ENCODE results near the gene TTC13.

The TTC13 gene

GRCh38 chr1:230909974-230910754, 68.5 kb downstream of the TTC13 start:
- TF ChIP-seq CTCF (IDR thresholded peaks at IDR 0.05; ENCODE audit: insufficient read depth, missing control alignments): no peak
- DNase-seq (ENCODE audit: insufficient read length, low spot score) (no peak), FAIRE-seq (no peak)

GRCh38 chr1:230907472-230908205, 71.0 kb downstream of the TTC13 start:
- DNase-seq (ENCODE audit: insufficient read length, low spot score) (no peak), FAIRE-seq (peak; percentile 58)

GRCh38 chr1:230906226-230906625, 72.4 kb downstream of the TTC13 start:
- TF ChIP-seq CTCF (IDR thresholded peaks at IDR 0.05; ENCODE audit: insufficient read depth, missing control alignments): no peak
- FAIRE-seq: no peak
- no peak for DNase-seq (ENCODE audit: insufficient read length, low spot score)

More at GRCh38 chr1:230907472-230908205, 71.0 kb downstream of the TTC13 start:
- no peak for TF ChIP-seq CTCF (IDR thresholded peaks at IDR 0.05; ENCODE audit: insufficient read depth, missing control alignments)

GRCh38 chr1:230905733-230906132, 72.9 kb downstream of the TTC13 start:
- TF ChIP-seq CTCF (IDR thresholded peaks at IDR 0.05; ENCODE audit: insufficient read depth, missing control alignments): no peak
- FAIRE-seq (no peak), DNase-seq (ENCODE audit: insufficient read length, low spot score) (no peak)

- FAIRE-seq (no peak), DNase-seq (ENCODE audit: insufficient read length, low spot score) (no peak)
- TF ChIP-seq CTCF (IDR thresholded peaks at IDR 0.05; ENCODE audit: insufficient read depth, missing control alignments): no peak
Observed at GRCh38 chr1:230902349-230902923, 76.2 kb downstream of the TTC13 start.

GRCh38 chr1:230901671-230902070, 77.0 kb downstream of the TTC13 start:
- peak; percentile 44 for DNase-seq (ENCODE audit: insufficient read length, low spot score)
- FAIRE-seq: no peak
- TF ChIP-seq CTCF (IDR thresholded peaks at IDR 0.05; ENCODE audit: insufficient read depth, missing control alignments): no peak

Data from D721Med (cell line).